Tibial nerve (tissue), 4 donors: Measurements from ENCODE around the gene RPP40. TPM values are rescaled to one million over a fixed set of nuclear protein-coding genes. Genes with fewer than 3 reads are reported as not detected.

Experiments used
- DNase-seq, 2 donors: peaks; one replicate each; pipeline ENCODE4 v3.0.0-alpha.2; 2019; ENCODE audit warnings: low spot score in 2 of 2
- H3K27ac ChIP-seq, 4 donors: fragments of 200-600 bp; sonication (generic) in 3 of 4; one replicate each; pipeline ENCODE4 v1.5.1; 2017 to 2019; ENCODE audit warnings: mild to moderate bottlenecking in 1 of 4
- H3K27me3 ChIP-seq, 2 donors: fragments of 200-600 bp; sonication (generic) in 1 of 2; one replicate each; pipeline versions ENCODE4 v1.5.1 to v1.6.0; 2017 to 2019
- H3K36me3 ChIP-seq, 3 donors: fragments of 200-600 bp; sonication (generic); one replicate each; pipeline ENCODE4 v1.5.1; 2018 to 2019
- H3K4me1 ChIP-seq, 4 donors: fragments of 200-600 bp; sonication (generic) in 3 of 4; one replicate each; pipeline ENCODE4 v1.5.1; 2017 to 2019
- H3K4me3 ChIP-seq, 4 donors: fragments of 200-600 bp; sonication (generic) in 3 of 4; one replicate each; pipeline ENCODE4 v1.5.1; 2017 to 2019; ENCODE audit warnings: mild to moderate bottlenecking in 1 of 4, moderate library complexity in 1 of 4
- H3K9me3 ChIP-seq, 4 donors: fragments of 200-600 bp; sonication (generic) in 3 of 4; one replicate each; pipeline ENCODE4 v1.5.1; 2017 to 2019
- CTCF ChIP-seq, 5 experiments: fragments of 200-600 bp in 3 of 5; fragments of 450-650 bp in 2 of 5; sonication (generic) in 3 of 5; IDR thresholded peaks; one replicate each; pipeline ENCODE4 v1.5.1; 2016 to 2019; ENCODE audit warnings: antibody characterized with exemption in 5 of 5, mild to moderate bottlenecking in 3 of 5, moderate library complexity in 2 of 5
- EP300 ChIP-seq, 2 donors: sonication (generic); formaldehyde crosslinking; IDR thresholded peaks; one replicate each; pipeline ENCODE4 v1.6.1; 2017; ENCODE audit warnings: antibody characterized with exemption in 2 of 2, mild to moderate bottlenecking in 1 of 2
- POLR2A ChIP-seq, 2 donors: fragments of 450-650 bp; IDR thresholded peaks; one replicate each; pipeline ENCODE4 v1.6.1; 2017; ENCODE audit warnings: antibody characterized with exemption in 2 of 2, mild to moderate bottlenecking in 2 of 2, moderate library complexity in 2 of 2
- WGBS, 2 donors: methylation state at CpG; one replicate each; pipeline ENCODE4 v1.1.5; 2018; 5-methylcytosine and 5-hydroxymethylcytosine counted together
- total RNA-seq, 4 donors: library from RNA; depleted of rRNA; stranded (reverse); fragments of >200 nt; gene quantifications; one replicate each; pipeline ENCODE4 v1.1.0, GENCODE V29; 2016

Gene RPP40
- total RNA-seq, 4 donors from 2014 or later = 6.3 to 16.7 (median 9.6) TPM

DNA sequence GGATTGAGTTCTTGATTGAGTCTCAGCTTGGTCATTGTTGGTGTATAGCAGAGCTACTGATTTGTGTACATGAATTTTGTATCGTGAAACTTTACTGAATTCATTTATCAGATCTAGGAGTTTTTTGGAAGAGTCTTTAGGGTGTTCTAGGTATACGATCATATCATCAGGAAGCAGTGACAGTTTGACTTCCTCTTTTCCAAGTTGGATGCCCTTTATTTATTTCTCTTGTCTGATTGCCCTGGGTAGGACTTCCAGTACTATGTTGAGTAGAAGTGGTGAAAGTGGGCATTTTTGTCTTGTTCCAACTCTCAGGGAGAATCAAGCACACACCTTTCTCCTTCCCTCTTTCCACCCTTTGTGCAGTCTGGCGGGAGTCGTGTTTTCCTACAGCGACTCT lies 26.4 kb downstream of the RPP40 start:
- Histone ChIP-seq H3K9me3 (peaks cover 0 to 39% (median 0%) of the 10 kb centered on the region in 4 donors), H3K4me3 (no peak overlapping the region), H3K27me3 (no peaks in the 10 kb centered on the region), H3K27ac (no peak overlapping the region), H3K36me3 (no peaks in the 10 kb centered on the region), H3K4me1 (peaks cover 0 to 9% (median 0%) of the 10 kb centered on the region in 4 donors)
- no peak for TF ChIP-seq CTCF (IDR thresholded peaks at IDR 0.05)
- no peak for TF ChIP-seq POLR2A (IDR thresholded peaks at IDR 0.05)
- TF ChIP-seq EP300 (IDR thresholded peaks at IDR 0.05) = no peak
- 75 to 81% methylated on average over 5 of the region's 5 CpGs for WGBS, 2 donors
- no peak for DNase-seq

DNA sequence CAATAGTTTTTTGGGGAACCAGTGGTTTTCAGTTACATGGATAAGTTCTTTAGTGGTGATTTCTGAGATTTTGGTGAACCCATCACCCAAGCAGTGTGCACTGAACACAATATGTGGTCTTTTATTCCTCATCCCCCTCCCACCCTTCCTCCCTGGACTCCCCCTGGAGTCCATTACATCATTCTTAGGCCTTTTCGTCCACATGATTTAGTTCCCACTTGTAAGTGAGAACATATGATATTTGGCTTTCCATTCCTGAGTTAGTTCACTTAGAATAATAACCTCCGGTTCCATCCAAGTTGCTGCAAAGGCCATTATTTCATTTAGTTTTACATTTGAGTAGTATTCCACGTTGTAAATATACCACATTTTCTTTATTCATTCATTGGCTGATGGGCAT lies 28.3 kb downstream of the RPP40 start:
- Histone ChIP-seq H3K27ac (no peak overlapping the region), H3K4me3 (no peak overlapping the region), H3K4me1 (peaks cover 0 to 9% (median 0%) of the 10 kb centered on the region in 4 donors), H3K36me3 (no peaks in the 10 kb centered on the region), H3K27me3 (no peaks in the 10 kb centered on the region), H3K9me3 (peaks cover 0 to 37% (median 0%) of the 10 kb centered on the region in 4 donors)
- WGBS, 2 donors = 53 to 59% methylated on average over 3 of the region's 3 CpGs
- no peak for DNase-seq
- no peak for TF ChIP-seq CTCF (IDR thresholded peaks at IDR 0.05)
- no peak for TF ChIP-seq POLR2A (IDR thresholded peaks at IDR 0.05)
- no peak for TF ChIP-seq EP300 (IDR thresholded peaks at IDR 0.05)

DNA sequence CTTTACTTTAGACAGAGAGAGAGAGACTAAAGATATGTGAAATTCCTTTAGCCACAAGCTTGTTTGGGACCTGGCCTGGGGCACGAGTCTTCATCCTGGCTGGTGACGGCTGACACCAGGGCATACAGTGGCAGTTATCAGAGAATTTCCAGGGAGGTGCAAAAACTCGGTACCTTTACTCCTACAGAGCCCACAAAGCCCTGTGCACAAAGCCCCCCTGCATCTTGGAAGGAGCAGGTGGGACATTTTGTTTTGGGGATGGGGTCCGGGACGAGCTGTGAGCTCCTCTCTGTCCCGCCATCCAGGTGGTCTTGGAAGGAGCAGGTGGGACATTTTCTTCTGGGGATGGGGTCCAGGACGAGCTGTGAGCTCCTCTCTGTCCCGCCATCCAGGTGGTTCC lies 28.9 kb downstream of the RPP40 start:
- TF ChIP-seq CTCF (IDR thresholded peaks at IDR 0.05) = no peak
- no peak for TF ChIP-seq EP300 (IDR thresholded peaks at IDR 0.05)
- no peak for TF ChIP-seq POLR2A (IDR thresholded peaks at IDR 0.05)
- H3K27ac ChIP-seq = no peak overlapping the region

GRCh38 chr6:4973982-4974745 lies 29.7 kb downstream of the RPP40 start:
- Histone ChIP-seq H3K9me3 (peaks cover 0 to 23% (median 0%) of the 10 kb centered on the region in 4 donors), H3K4me3 (no peak overlapping the region), H3K27ac (peak overlapping the region in 1 of 4 donors; percentile 56), H3K36me3 (no peaks in the 10 kb centered on the region), H3K4me1 (peaks cover 0 to 9% (median 0%) of the 10 kb centered on the region in 4 donors), H3K27me3 (no peaks in the 10 kb centered on the region)
- peak in 1 of 2 donors; percentile 19 for DNase-seq
- no peak for TF ChIP-seq POLR2A (IDR thresholded peaks at IDR 0.05)
- no peak for TF ChIP-seq CTCF (IDR thresholded peaks at IDR 0.05)
- TF ChIP-seq EP300 (IDR thresholded peaks at IDR 0.05) = no peak
- WGBS, 2 donors = 22 to 38% methylated on average over 14 of the region's 14 CpGs

More for the DNA sequence above, 28.9 kb downstream of the RPP40 start:
- Histone ChIP-seq H3K4me1 (peaks cover 0 to 9% (median 0%) of the 10 kb centered on the region in 4 donors), H3K27me3 (no peaks in the 10 kb centered on the region), H3K4me3 (no peak overlapping the region), H3K9me3 (peaks cover 0 to 31% (median 0%) of the 10 kb centered on the region in 4 donors), H3K36me3 (no peaks in the 10 kb centered on the region)
- WGBS, 2 donors = 81 to 84% methylated on average over 8 of the region's 8 CpGs
- no peak for DNase-seq

DNA sequence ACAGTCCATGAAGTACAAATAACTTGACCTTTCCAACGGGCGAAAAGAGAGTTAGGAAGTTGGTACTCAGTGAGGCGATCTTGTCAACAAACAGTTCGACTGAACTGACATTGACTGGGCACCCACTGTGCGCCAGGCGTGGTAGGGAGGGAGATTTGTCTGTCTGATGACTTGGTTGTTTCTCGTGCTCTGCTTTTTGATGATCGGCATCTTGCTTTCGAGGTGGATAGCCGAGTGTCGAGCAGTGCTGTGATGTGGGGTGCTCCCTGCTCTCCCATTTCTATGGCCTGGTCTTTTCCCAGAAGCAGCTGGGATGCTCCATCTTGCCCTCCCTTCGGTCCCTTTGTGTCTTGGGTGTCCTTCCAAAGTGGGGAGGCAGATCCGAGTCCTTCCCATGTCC lies 30.4 kb downstream of the RPP40 start:
- H3K36me3 ChIP-seq = no peaks in the 10 kb centered on the region
- TF ChIP-seq CTCF (IDR thresholded peaks at IDR 0.05) (no peak), EP300 (IDR thresholded peaks at IDR 0.05) (no peak), POLR2A (IDR thresholded peaks at IDR 0.05) (no peak)
- H3K27me3 ChIP-seq = no peaks in the 10 kb centered on the region
- H3K4me1 ChIP-seq = peaks cover 0 to 9% (median 0%) of the 10 kb centered on the region in 4 donors
- H3K27ac ChIP-seq = no peak overlapping the region
- peaks cover 0 to 16% (median 0%) of the 10 kb centered on the region in 4 donors for H3K9me3 ChIP-seq
- no peak overlapping the region for H3K4me3 ChIP-seq
- 89 to 90% methylated on average over 13 of the region's 13 CpGs for WGBS, 2 donors
- no peak for DNase-seq
